Stimulated activated CD8-positive, alpha-beta memory T cell treated with anti-CD3 and anti-CD28 coated beads, Interleukin-15, amount 100 ng/mL, for 48 hours (primary cell): Measurements from ENCODE around the gene TNK1.

ENCODE experiments used
- DNase-seq, 2 donors: peaks; one replicate each; pipeline ENCODE4 v3.0.0-alpha.2; 2020; ENCODE audit warnings: low read depth in 2 of 2

The TNK1 gene

GRCh38 chr17:7391307-7391706, 10.4 kb downstream of the TNK1 start:
- no peak for DNase-seq

- no peak for DNase-seq
These were observed 12.1 kb downstream of the TNK1 start for GRCh38 chr17:7392696-7393612.

- peak; percentile 32 to 35 for DNase-seq
These were observed 12.9 kb downstream of the TNK1 start for GRCh38 chr17:7393613-7394451.

- peak; percentile 78 to 83 for DNase-seq
These were observed 13.7 kb downstream of the TNK1 start, which contains the start of gene PLSCR3 for GRCh38 chr17:7394452-7395191. Gene PLSCR3 (minus strand): TSS chr17:7394525. CDS start chr17:7394110, 415 bp downstream.

GRCh38 chr17:7396147-7396546, 15.3 kb downstream of the TNK1 start:
- DNase-seq = no peak

- DNase-seq = no peak
These were observed 17.7 kb downstream of the TNK1 start for GRCh38 chr17:7398612-7399011.

- DNase-seq = no peak
These were observed 22.3 kb downstream of the TNK1 start for GRCh38 chr17:7403043-7403726.

- no peak for DNase-seq
These were observed 22.8 kb downstream of the TNK1 start for GRCh38 chr17:7403727-7403976.

GRCh38 chr17:7403977-7404736, 23.3 kb downstream of the TNK1 start, which contains the start of gene TMEM256:
Gene TMEM256 (minus strand): TSS chr17:7404097. CDS start chr17:7404084, 13 bp downstream.
- DNase-seq = peak; percentile 93 to 96

GRCh38 chr17:7404737-7405349, 24.0 kb downstream of the TNK1 start:
- DNase-seq = peak; percentile 45 to 58

- DNase-seq = no peak
These were observed 24.7 kb downstream of the TNK1 start for GRCh38 chr17:7405350-7406234.

GRCh38 chr17:7406235-7406825, 25.4 kb downstream of the TNK1 start:
- DNase-seq = no peak

- DNase-seq = no peak
These were observed 26.2 kb downstream of the TNK1 start for GRCh38 chr17:7407082-7407481.

GRCh38 chr17:7407485-7408251, 26.8 kb downstream of the TNK1 start, which contains the start of gene NLGN2:
Gene NLGN2 (plus strand): TSS chr17:7407845. CDS start chr17:7408256, 411 bp downstream.
- no peak for DNase-seq

GRCh38 chr17:7408252-7408727, 27.4 kb downstream of the TNK1 start:
- DNase-seq = no peak

- DNase-seq = no peak
These were observed 28.0 kb downstream of the TNK1 start for GRCh38 chr17:7408863-7409262.

GRCh38 chr17:7409716-7410115, 28.8 kb downstream of the TNK1 start:
- DNase-seq = no peak
